Measurements from ENCODE around the gene OR5AN1.
"Not testable (repeated sequence)": the region's sequence is repeated elsewhere in the genome, so short reads cannot be mapped to it uniquely, and the experiment has no call there.

The OR5AN1 gene, protein sequence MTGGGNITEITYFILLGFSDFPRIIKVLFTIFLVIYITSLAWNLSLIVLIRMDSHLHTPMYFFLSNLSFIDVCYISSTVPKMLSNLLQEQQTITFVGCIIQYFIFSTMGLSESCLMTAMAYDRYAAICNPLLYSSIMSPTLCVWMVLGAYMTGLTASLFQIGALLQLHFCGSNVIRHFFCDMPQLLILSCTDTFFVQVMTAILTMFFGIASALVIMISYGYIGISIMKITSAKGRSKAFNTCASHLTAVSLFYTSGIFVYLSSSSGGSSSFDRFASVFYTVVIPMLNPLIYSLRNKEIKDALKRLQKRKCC

DNA sequence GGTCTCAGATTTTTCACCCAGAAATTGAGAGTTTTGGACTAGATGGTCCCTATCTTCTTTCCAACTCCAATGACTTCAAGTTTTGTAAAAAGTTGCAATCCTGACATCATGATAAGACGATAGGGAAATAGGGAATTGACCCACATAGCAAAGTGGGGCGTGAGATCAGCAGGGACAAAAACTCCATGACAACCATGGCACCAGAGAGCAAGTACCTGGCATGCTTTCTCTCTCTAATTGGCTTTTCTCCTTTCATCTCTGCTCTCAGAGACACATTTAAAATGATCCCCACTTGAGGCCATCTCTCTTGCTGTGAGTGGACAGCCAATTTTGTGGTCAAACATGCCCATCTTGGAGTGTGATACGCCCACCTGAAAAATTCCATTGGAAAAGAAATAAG, at the start of gene OR5AN1:
TSS of gene OR5AN1 (plus strand) at position 301 of the 400 bp plus-strand sequence. CDS start 5,564 bp downstream, outside the sequence.
- no peak for DNase-seq

DNA sequence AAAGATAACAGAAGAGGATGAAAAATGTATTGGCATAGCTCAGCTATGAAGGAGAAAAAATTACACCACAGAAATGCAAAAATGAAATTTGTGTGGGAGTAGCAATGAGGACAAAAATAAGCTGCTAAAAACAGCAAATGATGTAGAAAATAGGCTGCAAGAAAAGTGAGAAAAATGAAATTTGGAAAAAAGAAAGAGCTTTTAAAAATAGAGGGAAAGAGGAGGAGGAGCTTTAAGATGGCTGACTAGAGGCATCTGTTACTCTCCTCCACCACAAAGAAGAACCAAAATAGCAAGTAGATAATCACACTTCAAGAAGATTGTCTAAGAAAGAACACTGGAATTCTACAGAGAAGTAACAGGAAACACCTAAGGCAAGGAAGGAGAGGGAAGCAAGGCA, 23.7 kb upstream of the OR5AN1 start:
- no peak for DNase-seq

DNA sequence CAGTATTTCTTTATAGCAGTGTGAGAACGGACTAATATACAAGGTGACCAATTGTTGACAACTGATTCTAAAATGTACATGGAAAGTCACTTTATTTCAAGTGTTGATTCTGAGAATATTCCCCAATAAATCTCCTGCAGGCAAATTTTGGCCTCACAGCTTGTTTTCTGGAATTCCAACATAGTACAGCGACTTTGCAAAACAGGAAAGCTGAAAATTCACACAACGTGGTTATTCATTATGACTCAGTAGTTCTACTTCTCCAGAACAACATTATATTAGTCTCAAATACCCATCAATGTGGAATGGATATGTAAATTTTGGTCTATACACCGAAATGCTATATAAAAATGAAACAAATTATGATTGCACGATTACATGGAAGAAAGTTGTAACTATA, 22.5 kb upstream of the OR5AN1 start:
- no peak for DNase-seq

DNA sequence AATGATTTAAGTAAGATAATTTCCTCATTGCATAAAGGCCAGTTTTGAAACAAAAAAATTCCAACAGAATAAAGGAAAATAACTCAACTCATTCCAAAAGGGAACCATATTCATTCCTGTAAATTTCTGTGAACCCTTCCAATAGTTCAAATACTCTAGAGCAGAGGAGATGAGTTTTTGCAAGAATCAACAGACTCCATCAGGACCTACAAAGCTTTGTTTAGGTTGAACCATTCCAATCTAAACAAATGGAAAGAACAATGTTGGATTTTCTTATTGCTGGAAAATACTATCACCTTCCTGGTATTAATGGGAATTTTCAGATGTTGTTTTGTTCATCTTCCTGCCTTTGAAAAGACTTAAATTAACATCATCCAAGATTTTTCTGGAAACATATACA, 21.8 kb upstream of the OR5AN1 start:
- DNase-seq = no peak

DNA sequence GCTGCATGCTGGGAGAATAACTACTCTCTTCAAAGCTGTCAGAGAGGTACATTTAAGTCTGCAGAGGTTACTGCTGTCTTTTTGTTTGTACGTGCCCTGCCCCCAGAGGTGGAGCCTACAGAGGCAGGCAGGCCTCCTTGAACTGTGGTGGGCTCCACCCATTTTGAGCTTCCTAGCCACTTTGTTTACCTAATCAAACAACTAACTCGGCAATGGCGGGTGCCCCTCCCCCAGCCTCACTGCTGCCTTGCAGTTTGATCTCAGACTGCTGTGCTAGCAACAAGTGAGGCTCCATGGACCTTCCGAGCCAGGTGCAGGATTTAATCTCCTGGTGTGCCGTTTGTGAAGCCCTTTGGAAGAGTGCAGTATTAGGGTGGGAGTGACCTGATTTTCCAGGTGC, 9.0 kb upstream of the OR5AN1 start:
- DNase-seq = not testable (repeated sequence)

DNA sequence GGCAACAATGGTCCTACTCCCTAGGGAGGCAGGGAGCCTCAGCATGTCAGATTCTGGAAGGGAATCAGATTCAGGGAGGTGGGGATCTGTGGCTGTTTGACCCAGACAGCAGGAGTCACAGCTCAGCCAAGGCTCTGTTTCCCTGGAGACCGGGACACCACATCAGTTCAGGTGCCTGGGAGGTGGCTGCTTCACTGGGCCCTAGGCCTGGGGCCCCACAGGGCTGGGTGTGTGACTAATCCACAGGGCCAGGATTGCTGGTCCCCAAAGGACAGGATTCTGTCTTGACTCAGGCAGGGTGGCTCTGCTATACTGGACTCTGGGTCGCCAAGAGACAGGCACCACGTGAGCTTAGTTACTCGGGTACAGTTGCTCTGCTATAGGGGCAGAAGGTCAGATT, 3.5 kb upstream of the OR5AN1 start:
- DNase-seq = no peak

DNA sequence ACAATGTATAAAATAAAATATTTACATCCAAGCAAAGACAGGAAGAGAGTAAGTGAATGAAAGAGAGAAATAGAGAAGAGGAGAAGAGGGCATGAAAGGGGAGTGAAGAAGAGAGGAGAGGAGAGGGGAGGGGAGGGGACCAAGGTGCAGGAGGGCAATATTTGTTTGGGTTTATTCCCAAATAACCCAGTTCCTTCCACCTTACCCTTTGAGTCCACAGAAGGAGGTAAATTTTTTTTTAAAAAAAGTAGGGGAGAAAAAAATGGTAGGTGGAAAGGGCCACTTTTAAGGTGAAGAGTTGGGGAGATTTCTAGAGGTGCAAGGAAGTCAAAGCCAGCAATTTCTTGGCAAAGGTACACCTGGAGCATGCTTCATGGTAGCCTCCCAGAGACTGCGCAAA, 2.1 kb upstream of the OR5AN1 start:
- DNase-seq = no peak

DNA sequence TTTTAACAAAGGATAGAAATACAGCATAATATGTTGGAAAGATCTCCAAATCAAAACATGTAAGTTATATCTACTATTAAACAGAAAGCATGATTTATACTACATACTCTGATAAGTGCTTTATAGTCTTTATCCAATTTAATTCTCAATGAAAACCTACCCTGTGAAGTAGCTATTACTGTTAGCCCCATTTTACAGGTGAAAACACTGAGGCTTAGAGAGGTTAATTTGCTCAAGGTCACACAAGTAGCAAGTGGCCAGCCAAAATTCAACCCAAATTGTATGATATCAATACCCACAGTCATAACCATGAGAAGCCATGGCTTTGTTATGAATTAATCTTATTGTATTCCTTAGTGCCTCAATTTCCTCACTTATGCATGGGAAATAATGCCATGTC, 675 bp upstream of the OR5AN1 start:
- DNase-seq = no peak

DNA sequence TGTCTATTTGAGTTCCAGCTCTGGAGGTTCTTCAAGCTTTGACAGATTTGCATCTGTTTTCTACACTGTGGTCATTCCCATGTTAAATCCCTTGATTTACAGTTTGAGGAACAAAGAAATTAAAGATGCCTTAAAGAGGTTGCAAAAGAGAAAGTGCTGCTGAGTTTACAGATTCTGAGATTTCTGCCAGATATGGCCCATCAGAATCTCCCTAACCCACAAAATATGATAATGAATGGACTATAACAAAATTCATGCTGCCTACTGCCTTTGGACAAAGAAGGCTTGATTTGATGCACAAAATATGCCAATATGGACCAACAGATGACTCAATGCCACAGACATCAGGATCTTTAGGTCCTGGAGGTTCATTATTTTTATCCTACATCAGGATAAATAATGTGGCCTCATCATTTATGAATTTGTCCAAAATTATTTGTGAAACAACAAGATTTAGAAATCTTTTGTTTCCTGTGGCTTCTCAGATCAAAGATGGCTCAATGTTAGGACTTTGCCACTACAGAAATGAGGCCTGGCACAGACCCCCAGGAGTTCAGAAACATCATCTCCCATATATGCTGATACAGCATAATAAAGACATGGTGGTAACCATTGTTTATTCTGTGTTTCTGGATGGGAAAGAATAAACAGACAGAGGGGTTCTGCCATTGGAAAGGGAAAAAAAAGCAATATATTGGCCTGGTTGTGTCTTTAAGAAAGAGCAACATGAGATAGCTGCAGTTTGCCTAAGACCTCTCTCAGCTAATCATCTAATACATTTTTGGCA, 6.7 kb downstream of the OR5AN1 start:
- DNase-seq = no peak

DNA sequence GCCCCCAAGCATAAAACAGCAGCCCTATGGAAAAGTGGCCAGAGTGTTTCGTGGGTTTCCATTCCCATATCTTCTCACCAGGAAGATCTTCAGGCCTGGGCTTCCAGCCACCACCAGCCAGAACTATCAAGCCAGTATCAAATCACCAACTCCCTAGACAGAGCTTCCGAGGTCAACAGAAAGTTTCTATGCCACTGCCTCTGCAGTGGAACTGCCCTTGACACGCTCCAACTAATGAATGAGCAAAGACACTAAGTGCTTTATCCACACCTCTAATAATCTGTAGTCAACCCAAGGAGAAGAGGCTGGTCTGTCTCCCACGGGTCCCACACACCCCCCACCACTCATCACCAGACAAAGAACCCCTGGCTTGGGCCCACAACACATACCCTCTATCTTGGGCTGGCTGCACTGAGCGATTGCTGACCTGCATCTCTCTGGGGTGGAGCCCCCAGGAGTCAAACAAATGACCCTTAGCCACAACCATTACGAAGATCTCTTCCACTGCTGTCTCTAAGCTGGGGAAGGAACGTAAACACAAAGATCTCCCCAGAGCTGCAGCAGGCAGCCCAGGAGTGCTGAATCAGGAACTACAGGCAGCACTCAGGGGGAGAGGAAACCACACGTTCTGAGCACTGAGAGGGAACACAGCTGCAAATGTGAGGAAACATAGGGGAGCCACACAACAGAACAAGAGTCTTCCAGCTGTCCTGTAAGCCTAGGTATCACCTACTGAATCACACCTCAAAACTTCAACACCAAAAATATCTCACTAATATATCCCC, 9.7 kb downstream of the OR5AN1 start:
- no peak for DNase-seq

DNA sequence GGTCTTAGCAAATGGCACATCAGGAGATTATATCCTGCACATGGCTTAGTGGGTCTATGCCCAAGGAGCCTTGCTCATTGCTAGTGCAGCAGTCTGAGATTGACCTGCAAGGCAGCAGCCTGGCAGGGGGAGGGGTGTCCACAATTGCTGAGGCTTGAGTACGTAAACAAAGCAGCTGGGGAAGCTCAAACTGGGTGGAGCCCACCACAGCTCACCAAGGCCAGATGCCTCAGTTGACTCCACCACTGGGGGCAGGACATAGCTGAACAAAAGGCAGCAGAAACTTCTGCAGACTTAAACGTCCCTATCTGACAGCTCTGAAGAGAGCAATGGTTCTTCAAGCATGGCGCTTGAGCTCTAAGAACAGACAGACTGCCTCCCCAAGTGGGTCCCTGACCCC, 13.6 kb downstream of the OR5AN1 start:
- DNase-seq = not testable (repeated sequence)

DNA sequence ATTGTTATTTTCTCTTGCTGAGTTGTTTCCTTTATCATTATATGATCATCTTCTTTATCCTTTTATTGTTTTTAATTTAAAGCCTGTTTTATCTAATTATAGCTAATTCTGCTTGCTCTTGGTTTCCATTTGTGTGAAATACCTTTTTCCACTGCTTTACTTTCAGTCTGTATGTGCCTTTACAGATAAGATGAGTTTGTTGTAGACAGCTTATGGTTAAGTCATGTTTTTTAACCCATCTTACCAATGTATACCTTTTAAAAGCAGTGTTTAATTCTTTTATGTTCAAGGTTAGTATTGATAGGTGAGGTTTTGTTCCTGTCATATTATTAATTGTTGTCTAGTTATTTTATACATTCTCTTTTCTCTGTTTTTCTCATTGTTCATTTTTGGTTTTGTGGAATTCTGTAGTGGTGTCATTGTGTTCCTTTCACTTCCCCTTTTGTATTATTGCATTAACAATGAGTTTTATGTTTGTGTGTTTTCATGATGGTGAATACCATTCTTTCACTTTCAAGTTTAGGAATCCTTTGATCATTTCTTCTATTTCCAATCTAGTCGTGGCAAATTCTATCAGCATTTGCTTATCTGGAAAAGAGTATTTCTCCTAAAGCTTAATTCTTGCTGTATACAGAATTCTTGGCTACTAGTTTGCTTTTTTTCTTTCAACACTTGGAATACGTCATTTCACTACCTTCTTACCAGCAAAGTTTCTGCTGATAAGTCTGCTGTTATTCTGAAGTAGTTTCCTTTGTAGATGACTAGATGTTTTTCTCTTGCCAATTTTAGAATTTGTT, 21.8 kb downstream of the OR5AN1 start:
- DNase-seq = no peak

DNA sequence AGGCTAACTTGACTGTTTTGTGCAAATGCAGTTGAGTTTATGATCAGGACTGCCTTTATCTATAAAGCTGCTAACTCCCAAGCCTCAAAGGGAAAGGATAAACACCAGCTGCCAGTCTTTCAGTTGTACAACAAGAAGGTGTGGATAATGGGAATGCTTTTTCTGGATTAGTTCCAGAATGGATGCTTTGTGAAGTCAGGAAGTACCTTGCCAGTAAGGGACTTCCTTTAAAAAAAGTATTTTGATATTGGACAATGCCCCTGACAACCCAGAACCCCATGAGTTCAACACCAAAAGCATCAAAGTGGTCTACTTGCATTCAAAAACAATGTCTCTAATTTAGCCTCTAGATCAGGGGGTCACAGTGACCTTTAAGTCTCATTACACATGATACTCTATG, 35.5 kb downstream of the OR5AN1 start:
- DNase-seq = no peak

DNA sequence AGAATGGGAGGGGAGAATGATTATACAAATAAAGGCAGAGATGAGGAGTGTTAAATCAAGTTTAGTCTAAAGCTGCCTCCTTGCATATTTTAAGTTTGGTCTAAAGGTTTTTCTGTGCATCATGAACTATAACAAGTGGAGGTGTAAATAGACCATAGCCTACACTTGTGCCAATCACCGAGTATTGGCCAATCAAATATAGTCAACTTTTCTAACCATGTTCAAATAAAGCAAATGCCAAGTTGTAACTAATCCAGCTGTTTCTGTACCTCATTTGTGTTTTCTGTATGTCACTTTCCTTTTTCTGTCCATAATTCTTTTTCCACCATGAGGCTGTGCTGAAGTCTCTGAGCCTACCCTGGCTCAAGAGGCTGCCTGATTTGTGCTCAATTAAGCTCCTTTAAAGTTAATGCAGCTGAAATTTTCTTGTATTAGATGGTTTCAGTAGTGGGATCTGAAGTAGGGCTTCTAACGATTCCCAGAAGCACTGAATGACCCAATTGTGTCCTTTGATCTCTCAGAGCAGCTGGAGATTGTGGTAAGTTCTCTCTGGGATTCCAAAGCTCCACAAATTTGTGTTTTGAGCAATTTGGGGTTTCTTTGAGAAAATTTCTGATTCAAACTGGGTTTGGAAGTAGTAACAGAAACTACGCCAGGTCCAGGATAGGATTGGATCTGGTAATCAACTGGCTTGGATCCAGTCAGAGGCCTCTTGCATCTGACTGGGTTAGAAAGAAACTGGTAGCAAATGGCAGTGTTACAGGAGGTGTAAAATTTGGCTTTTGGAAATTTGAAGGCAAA, 42.0 kb downstream of the OR5AN1 start:
- DNase-seq = no peak

DNA sequence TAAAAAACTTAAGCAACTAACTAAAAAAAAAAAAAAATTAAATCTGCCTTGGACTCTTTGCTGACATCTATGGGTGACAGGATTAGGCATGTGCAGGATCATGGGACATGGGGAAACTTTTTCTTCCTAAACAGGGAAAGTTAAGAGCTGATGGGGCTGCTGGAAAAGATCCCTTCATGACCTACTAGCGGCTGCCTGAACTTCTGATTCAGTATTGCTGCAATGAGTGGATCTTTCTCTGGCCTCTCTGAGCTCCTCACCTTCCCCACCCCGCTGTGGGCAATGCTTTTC, 42.5 kb downstream of the OR5AN1 start:
- no peak for DNase-seq

DNA sequence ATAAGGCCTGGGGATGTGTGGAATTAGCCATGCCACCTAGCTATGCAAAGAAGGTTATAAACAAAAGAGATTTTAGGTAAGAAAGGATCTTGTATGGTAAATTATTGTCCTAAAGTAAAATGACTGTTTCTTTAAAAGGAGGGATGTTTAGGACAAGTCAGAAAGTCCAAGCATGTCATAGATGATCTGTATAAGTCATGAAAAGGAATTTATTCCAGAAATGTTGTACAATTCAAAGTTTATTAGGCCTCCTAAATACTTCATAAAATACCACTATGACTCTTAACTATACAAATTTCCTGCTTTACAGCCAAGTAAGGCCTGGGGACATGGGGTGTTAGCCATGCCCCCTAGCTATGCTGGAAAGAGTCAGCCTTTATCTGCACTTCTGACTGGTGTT, 44.9 kb downstream of the OR5AN1 start:
- DNase-seq = no peak

DNA sequence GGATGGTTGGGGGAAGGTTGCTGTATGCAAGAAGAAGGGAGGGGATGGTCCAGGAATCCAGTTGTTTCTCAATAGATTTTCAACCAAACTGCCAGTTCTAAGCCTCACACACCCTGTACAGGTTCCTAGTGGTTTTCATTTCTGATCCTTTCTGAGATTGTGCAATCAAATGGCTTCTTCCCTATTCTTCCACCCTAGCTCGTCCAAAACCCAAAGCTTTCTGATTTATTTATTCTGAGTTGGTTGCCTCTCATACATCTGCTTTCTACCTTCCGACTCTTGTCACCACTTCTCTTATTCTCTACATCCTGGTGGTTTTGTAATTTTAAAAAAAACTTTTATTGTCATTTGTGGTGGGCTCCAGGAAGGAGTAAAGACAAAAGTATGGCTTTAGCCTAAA, 55.0 kb downstream of the OR5AN1 start:
- DNase-seq = no peak

DNA sequence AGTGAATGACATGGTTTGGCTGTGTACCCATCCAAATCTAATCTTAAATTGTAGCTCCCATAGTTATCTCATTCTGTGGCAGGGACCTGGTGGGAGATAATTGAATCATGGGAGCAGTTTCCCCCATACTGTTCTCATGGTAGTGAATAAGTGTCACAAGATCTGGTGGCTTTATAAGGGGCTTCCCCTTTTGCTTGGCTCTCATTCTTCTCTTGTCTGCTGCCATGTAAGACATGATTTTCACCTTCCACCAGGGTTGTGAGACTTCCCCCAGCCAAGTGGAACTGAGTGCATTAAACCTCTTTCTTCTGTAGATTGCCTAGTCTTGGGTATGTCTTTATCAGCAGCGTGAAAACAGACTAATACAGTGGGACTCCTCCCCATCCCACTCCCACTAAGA, 56.4 kb downstream of the OR5AN1 start:
- DNase-seq = no peak

DNA sequence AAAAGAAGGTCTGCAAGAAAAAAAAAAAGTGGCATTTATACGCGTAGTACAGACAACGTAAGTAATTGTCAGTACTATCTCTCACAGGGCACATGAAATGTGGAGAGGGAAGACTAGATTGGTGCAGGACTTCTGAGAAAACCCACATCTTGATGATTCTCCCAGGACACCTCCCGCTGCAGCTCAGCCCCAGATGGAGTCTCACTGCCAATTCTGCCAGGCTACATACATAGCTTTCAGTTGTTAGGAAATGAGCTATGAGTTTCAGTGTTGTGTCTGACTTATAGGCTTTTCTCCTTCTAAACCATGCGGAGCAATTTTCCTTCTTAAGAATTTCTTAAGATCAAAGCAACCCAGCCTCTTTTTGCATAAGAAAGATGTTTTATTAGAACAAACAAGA, 57.9 kb downstream of the OR5AN1 start:
- DNase-seq = no peak

DNA sequence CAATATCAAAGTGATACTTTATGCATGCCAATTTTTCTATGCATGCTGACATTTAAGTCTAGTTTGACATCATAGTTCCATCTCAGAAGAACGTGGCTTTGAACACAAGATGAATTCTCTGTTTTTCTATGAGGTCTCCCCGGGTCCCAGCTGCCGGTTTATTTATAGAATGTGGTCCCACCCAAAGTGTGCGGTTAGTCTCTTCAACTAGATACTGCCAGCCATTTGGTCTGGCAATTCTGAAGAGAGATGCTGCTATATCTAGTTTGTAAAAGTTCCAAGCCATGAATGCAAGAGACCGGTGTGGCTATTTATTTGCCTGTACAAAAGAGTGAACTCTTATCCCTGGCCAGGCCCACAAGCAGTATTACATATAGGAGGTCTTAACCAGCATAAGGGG, 58.3 kb downstream of the OR5AN1 start:
- DNase-seq = no peak

DNA sequence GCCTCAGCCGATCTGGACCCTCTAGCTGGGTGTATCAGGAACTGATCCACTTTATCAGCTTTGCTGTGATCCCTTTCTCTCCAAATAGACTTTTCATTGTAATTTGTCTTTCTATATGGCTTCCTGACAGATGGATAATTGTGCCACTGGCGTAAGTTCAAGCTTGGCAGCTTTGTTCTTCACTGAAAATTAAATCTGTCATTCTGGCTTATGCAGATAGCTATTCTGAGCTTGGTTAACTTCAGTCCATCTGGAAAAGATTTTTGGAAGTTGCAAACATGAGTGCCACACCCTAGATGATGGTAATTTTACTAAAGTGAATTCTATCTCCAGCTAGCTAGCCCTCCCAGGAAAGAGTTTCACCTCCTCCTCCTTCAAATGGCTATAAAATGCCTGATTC, 59.5 kb downstream of the OR5AN1 start:
- no peak for DNase-seq
